ENCODE data around the gene VMA21. TPM values are rescaled to one million over a fixed set of nuclear protein-coding genes. Genes with fewer than 3 reads are reported as not detected.

The VMA21 gene
- total RNA-seq, 1 donor from 2014 or later, result 161 TPM

DNA sequence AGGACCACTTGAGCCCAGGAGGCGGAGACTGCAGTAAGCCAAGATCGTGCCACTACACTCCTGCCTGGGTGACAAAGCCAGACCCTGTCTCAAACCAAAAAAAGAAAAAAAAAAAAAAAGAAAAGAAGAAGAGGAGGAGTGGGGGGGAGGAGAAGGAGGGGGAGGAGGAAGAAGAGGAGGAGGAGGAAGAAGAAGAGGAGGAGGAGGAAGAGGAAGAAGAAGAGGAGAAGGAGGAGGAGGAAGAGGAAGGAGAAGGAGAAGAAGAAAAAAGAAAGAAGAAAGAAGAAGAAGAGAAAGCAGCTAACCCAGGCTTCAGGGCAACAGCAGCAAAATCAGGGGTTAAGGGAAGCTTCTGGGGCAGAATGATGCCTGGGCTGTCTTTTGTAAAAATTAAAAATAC lies 27.5 kb downstream of the VMA21 start:
- Histone ChIP-seq H3K9ac (no peak overlapping the region), H3K9me3 (ENCODE audit: low read depth) (no peaks in the 10 kb centered on the region), H2AFZ (replicated peaks) (no peak overlapping the region), H3K27ac (no peak overlapping the region), H3K36me3 (no peaks in the 10 kb centered on the region), H3K4me2 (no peak overlapping the region), H3F3A (ENCODE audit: low read depth) (no peaks in the 10 kb centered on the region), H4K20me1 (ENCODE audit: low read depth) (no peaks in the 10 kb centered on the region), H3K79me2 (ENCODE audit: low read depth) (no peaks in the 10 kb centered on the region), H3K4me1 (peaks cover 10% of the 10 kb centered on the region), H3K27me3 (no peaks in the 10 kb centered on the region), H3K4me3 (no peak overlapping the region)
- Mint-ChIP-seq H3K36me3 (no peaks in the 10 kb centered on the region), H3K4me3 (no peak overlapping the region), H3K27me3 (ENCODE audit: insufficient read depth, low read depth) (no peaks in the 10 kb centered on the region), H3K4me1 (peaks cover 11% of the 10 kb centered on the region), H3K9me3 (no peaks in the 10 kb centered on the region), H3K27ac (no peak overlapping the region)
- DNase-seq (ENCODE audit: low spot score), result no peak
- no peak for TF ChIP-seq EZH2 (IDR thresholded peaks at IDR 0.05)
- no peak for TF ChIP-seq EZH2phosphoT487 (IDR thresholded peaks at IDR 0.05)
- no peak for TF ChIP-seq CTCF (IDR thresholded peaks at IDR 0.05)

DNA sequence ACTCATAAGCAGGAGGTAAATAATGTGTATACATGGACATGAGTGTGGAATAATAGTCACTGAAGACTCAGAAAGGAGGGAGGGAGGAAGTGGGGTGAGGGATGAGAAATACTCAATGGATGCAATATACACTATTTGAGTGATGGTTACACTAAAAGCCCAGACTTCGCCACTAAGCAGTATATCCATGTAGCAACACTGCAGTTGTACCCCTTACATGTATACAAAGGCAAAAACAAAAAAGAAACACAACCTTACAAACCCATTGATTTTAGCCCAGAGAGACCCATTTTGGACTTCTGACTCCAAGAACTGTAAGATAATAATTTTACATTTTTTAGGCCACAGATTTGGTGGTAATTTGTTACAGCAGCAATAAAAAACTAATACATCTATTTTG lies 51.5 kb downstream of the VMA21 start:
- H3K36me3 ChIP-seq, result no peaks in the 10 kb centered on the region

DNA sequence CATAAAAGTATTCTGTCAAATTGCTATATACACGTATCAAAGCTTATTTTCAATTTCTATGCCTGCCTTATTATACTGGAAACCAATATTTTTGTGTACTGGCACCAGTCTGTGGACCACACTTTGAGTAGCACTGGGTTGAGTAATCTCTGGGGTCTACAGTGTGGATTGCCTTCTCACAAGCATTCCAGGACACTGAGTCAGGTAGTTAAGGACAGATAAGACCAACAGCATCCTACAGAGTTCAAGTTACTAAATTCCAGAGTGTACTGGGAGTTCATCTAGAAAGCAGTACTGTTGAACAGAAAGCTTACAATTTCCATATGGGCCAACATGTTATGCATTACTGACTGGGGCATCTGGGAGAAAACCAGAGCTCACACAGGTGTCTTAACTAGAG lies 61.8 kb downstream of the VMA21 start:
- Mint-ChIP-seq H3K27ac (no peak overlapping the region), H3K9me3 (peaks cover 10% of the 10 kb centered on the region), H3K36me3 (no peaks in the 10 kb centered on the region), H3K4me3 (no peak overlapping the region), H3K27me3 (ENCODE audit: insufficient read depth, low read depth) (no peaks in the 10 kb centered on the region), H3K4me1 (no peaks in the 10 kb centered on the region)
- TF ChIP-seq EZH2 (IDR thresholded peaks at IDR 0.05) (no peak), CTCF (IDR thresholded peaks at IDR 0.05) (no peak), EZH2phosphoT487 (IDR thresholded peaks at IDR 0.05) (no peak)
- peaks cover 7% of the 10 kb centered on the region for H3K9me3 ChIP-seq (ENCODE audit: low read depth)
- H3K27ac ChIP-seq, result no peak overlapping the region
- H3F3A ChIP-seq (ENCODE audit: low read depth), result no peaks in the 10 kb centered on the region
- H2AFZ ChIP-seq (replicated peaks), result no peak overlapping the region
- no peaks in the 10 kb centered on the region for H3K27me3 ChIP-seq
- no peaks in the 10 kb centered on the region for H4K20me1 ChIP-seq (ENCODE audit: low read depth)
- no peaks in the 10 kb centered on the region for H3K36me3 ChIP-seq
- no peaks in the 10 kb centered on the region for H3K79me2 ChIP-seq (ENCODE audit: low read depth)
- no peak overlapping the region for H3K4me2 ChIP-seq
- no peak overlapping the region for H3K4me3 ChIP-seq
- H3K9ac ChIP-seq, result no peak overlapping the region
- no peaks in the 10 kb centered on the region for H3K4me1 ChIP-seq
- DNase-seq (ENCODE audit: low spot score), result no peak

More for the DNA sequence above, 51.5 kb downstream of the VMA21 start:
- Histone ChIP-seq H3K9ac (no peak overlapping the region), H3K27me3 (no peaks in the 10 kb centered on the region), H3K4me2 (no peak overlapping the region), H3K4me1 (no peaks in the 10 kb centered on the region), H3K4me3 (no peak overlapping the region), H4K20me1 (ENCODE audit: low read depth) (no peaks in the 10 kb centered on the region), H3K79me2 (ENCODE audit: low read depth) (no peaks in the 10 kb centered on the region), H2AFZ (replicated peaks) (no peak overlapping the region), H3K9me3 (ENCODE audit: low read depth) (no peaks in the 10 kb centered on the region), H3F3A (ENCODE audit: low read depth) (peaks cover 3% of the 10 kb centered on the region), H3K27ac (no peak overlapping the region)
- H3K4me1 Mint-ChIP-seq, result no peaks in the 10 kb centered on the region
- no peak for DNase-seq (ENCODE audit: low spot score)
- no peaks in the 10 kb centered on the region for H3K36me3 Mint-ChIP-seq
- no peak overlapping the region for H3K4me3 Mint-ChIP-seq
- no peaks in the 10 kb centered on the region for H3K27me3 Mint-ChIP-seq (ENCODE audit: insufficient read depth, low read depth)
- H3K27ac Mint-ChIP-seq, result no peak overlapping the region
- TF ChIP-seq CTCF (IDR thresholded peaks at IDR 0.05) (no peak), EZH2 (IDR thresholded peaks at IDR 0.05) (no peak), EZH2phosphoT487 (IDR thresholded peaks at IDR 0.05) (no peak)
- no peaks in the 10 kb centered on the region for H3K9me3 Mint-ChIP-seq

Other genes with a start within 250 kb of the VMA21 start
- 0.47 and 2.2 TPM in 2 replicates for gene GPR50, start 220.6 kb upstream of the VMA21 start, total RNA-seq (ENCODE audit: low replicate concordance)
- not detected in 2 replicates for gene PASD1, start 166.5 kb downstream of the VMA21 start, total RNA-seq (ENCODE audit: low replicate concordance)